ENCODE data around the gene OSBPL1A.

Gene OSBPL1A

DNA sequence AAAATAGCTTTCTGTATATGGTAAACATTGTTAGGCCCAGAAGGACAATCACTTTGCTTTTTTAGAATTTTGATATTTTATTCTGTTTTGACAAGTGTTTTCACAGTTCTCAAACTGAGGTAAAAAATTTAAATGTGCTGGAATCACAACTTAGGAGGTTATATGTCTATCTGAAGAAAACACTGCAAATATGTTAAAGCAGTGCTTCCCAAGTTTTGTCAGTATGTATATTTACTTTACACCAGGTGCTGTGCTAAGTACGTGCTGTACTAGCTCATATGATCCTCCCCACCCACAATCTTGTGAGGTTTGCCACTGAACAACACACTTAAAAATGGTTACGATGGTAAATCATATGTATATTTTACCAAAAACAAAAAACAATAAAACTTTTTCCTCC is 134.6 kb downstream of the OSBPL1A start:
- DNase-seq, result no peak

DNA sequence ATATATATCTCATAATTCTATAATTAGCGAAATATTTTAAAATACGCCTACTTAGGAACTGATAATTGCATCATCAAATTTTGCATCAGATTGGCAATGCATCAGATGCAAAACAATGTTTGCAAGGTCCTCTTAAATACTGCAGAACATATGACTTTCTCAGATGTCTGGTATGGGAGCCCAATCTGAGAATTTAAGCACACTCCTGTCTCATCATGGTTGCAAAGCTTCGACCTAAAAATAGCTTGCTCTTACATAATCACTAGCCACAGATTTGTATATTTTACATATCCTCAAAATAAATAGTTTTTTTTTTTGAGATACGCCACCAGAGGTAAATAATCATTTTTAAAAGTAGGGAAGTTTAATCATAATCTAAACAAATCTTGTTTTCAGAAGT is 135.5 kb downstream of the OSBPL1A start:
- DNase-seq, result no peak

DNA sequence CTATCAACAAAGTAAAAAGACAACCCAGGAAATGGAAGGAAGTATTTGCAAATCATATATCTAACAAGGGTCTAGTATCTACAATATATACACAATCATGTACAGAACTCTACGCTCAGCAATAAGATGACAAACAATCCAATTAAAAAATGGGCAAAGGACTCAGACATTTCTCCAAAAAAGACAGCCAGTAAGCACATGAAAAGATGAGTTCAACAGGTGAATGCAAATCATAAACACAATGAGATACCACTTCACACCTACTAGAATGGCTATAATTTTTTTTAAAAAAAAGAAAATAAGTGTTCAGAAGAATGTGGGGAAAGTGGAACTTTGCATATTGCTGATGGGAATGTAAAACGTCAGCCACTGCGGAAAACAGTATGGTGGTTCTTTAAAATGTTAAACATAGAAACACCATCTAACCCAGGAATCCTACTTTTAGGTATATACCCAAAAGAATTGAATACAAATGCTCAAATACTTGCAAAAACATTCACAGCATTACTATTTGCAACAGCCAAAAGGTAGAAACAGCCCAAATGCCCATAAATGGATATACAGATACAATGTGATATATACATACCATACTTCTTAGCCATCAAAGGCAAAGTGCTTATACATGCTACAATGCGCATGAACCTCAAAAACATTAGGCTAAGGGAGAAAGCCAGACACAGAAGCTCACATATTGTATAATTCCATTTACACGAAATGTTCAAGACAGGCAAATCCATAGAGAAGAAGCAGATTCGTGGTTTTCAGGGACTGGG is 137.6 kb downstream of the OSBPL1A start:
- DNase-seq, result no peak

DNA sequence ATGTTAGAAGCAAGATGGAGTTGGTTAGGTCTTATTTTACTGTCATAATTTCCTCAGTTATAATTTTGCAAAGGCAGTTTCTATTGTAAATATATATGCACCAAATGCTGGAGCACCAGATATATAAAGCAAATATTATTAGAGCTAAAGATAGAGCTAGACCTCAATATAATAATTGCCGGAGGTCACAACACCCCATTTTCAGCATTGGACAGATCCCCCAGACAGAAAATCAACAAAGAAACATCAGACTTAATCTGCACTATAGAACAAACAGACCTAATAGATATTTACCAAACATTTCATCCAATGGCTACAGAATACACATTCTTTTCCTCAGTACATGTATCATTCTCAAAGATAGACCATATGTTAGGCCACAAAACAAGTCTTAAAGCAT is 143.6 kb downstream of the OSBPL1A start:
- no peak for DNase-seq

DNA sequence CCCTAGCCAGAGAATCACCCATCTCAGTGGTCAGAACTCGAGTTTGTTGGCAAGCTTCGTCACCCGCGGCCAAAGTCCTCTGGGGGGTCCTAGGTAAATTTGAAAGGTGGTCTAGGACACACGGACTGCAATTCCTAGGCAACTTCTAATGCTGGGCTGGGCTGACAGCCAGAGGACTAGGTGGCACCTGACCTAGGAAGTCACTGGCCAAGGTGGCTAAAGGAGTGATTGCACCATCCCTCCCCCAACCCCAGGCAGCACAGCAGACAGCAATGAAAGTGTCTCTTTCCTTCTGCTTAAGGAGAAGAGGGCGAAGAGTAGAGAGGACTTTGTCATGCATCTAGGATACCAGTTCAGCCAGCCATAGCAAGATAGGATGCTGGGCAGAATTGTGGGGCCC is 147.9 kb downstream of the OSBPL1A start:
- no peak for DNase-seq

DNA sequence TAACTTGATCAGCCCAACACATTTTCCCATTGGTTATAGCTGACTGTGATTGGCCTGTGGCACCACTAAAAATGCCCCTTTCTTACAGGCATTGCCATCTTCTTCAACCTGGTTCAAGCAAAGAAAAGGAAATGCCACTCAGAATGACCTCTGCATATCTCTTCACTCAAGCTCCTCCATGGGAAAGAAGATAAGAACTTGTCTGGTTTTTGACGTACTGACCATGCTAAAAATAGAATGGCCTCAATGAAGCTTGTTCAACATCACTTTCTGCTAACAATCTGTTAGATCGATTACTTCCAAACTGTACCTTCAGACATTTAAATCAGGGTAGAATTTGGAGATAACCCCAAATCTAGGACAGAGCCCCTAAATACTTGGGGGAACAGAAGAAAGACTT is 149.3 kb downstream of the OSBPL1A start:
- no peak for DNase-seq

DNA sequence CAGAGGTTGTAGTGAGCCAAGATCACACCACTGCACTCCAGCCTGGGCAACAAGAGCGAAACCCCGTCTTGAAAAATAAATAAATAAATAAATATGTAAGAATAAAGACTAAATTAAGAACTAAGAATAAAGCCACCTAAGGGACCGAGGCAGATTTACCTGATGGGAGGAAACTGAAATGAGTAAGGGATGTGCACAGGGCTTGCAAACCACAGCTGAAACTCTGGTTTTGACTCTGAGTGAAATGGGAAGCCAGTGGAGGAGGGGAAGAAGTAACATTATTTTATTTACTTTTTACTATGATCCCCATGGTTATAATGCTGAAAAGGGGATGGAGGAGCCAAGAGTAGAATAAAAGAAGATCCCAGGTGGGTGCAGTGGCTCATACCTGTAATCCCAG is 151.5 kb downstream of the OSBPL1A start:
- DNase-seq, result no peak

DNA sequence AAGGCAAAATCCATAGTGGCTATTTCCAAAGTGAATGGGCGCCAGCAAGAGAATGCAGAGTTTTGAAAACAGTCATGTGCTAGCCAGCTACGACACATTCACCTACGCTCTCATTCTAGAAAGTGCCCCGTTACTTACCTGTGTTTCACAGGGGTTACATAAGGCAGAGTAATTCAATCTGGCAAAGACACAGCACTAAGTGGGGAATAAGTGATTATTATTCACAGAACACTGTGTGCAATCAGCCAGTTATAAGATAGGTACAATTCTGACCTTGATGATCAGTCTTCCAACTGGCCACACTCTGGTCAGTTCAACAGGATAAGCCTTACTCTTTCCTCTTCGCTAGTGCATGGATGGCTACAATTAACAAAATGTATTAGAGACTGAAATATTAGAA is 152.9 kb downstream of the OSBPL1A start:
- no peak for DNase-seq

DNA sequence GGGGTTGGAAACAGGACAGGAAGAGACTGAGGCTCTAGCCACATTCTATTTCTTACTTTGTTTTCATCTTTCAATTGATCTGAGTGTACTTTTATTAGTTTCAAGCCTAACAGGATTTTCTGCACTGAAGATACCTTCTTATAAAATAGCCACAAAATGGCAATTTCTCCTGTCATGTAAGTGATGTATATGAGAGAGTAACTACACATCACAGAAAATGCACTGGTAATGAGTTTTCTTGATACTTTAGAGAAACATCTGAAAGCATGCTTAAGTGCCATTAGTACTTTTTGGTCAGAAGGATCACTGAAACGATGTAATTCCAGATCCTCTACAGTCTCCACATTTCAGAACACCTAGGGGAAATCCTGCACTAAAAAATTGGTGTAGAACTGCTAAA is 153.9 kb downstream of the OSBPL1A start:
- DNase-seq, result no peak

DNA sequence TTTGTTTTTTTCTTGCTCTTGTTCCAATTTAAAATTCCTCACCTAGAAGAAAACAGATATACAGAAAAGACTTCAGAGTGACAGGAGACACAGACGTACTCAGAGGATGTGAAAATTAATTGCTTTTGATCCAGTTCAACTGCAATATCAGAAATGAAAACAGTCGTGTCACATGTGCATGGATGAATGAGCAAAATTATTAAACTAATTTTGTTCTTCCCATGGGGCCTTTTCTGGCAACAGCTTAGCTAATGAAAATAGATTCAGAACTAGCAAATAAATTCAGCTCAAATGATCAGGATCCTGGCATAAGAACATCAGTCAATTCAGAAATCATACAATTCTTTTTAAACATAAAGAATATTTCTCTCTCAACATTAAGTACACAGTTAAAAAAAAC is 158.3 kb downstream of the OSBPL1A start:
- no peak for DNase-seq

DNA sequence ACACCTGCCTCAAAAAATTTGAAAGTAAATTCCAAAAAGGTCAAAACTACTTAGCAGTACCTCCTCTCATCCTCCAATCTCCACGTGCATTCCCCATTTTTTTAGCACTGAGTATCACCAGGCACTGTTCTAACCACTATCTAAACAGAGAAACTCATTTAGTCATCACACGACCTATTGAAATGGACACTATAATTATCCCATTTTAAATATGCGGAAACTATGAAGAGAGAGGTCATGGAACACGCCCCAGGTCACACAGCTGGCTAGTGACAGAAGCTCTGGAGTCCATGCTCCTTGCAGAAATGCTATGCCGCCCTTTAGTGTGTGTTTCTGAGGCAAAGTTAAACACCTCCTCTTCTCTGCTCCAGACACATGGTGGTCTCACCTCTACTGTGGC is 159.2 kb downstream of the OSBPL1A start:
- DNase-seq, result no peak

DNA sequence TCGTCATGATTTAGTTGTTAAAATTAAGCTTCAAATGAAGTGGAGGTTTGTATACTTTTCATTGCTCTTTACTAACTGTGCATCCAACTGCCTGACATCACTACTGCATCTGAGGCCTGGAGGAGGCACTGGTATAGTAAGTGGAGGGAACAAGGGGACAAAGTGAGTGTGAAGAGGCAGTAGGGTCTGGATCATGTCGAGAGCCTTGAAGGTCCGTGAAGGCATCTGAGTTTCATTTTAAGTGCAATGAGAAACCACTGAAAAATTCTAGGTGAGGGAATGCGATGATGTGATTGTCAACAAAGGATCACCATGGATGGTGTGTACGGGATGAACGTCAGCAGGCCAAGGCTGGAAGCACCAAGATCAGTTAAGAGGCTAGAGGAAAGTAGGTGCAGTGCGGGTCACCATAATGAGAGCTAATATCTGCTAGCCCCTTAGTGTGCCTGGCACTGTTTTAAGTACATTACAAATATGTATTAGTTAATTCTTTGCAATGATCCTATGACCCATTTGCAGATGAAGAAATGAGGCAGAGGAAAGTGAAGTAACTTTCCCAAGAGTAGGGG is 162.7 kb downstream of the OSBPL1A start:
- no peak for DNase-seq

DNA sequence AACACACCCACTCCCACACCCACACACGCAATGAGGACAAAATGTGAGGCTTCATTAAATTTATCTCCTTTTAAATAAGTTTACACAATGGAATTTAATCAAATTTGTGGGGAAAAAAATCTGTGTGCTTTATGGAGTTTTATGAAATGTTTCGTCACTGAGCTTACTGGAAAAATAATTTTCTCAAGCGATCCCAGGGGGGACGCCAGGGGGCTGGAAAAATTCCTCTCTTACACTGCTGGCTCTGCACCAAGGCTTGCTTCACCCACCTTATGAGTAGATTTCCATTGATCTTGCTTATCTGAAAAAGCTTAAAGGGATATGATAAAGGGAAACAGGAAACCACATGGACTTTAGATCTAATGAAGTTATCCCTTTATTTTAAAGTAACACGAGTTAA is 163.3 kb downstream of the OSBPL1A start:
- DNase-seq, result no peak

DNA sequence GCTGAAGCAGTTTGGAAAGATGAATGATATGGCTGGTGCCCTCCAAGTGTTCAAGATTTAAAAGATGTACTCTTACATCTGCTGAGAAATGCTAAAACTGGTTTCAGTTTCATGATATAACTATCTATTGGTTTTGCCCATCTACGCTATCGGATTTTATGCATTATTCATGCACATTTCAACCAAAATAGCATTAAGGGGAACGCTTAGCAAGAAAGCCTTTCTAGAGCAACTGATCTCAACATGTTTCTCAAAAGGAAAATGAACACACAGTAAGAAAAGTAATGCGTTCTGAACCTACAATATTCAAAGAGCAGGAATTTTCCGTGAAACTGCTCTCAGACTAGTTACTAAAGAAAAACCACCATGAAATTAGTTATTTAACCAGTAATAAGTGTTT is 164.8 kb downstream of the OSBPL1A start:
- DNase-seq, result no peak

DNA sequence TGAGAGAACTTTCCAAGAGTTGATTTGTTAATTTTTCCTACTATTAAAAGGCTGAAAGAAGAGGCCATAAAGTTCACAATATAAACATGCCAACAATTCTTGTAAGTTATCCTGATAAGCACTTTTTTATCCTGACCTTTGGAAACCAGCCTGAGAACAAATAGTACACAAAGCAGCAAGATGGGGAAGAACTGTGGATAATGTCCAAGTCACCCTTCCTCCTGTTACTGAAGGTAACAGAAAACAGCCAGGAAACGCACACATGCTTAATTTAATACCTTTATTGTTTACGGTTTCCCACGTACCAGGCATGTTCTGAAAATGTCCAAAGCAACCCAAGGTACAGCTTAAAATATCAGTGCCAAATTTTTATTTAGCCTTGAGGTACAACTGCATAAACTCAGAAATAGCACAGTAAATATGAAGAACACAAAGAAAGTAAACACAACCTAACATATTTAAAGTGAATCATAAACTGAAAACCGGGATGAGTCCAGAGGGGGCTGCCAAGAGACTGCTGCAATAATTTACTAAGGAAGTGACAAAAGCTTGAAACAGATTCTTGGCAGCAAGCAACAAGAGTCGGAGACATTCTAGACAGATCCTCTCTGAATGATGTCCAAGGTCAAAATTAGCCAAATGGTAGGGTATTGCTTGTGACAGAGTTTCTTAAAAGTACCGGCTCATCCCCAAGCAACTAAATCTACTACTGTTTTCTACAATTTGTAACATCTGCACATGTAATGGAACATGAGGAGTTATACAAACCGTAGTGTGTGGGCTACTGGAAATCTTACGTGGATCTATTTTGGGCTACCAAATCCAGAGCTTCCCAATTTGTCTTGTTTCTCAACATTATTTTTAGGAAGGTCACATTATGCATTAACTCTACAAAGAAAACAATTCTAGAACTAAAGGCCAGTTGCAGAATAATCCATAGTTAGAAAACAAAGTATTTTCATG is 165.6 kb downstream of the OSBPL1A start:
- DNase-seq, result no peak

DNA sequence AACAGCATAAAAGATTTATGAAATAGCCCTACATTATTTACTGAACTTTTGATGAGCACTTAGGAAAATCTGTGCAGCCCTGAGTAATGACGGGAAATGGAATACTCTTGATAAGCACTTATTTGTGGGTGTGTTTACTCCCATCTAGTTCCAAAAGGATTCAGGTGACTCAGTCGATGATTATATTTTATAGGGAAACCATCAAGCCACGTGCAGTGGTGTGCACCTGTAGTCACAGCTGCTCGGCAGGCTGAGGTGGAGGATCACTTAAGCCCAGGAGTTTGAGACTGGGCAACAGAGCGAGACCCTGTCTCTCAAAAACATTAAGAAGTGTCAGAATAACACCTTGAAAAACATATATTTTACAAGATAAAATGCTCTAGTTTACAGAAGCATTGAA is 166.9 kb downstream of the OSBPL1A start:
- no peak for DNase-seq

DNA sequence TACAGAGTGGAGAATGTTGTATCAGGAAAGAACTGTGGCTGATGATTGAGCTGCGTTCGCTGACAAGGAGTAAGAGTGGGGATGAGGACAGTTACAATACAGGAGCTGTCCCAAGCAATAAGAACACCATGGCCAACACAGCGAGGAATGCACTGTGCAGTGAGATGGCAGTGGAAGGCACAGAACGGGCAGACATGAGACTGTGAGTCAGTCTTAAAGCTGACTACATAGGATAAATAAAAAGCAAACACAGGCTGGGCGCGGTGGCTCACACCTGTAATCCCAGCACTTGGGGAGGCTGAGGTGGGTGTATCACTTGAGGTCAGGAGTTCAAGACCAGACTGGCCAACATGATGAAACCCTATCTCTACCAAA is 169.0 kb downstream of the OSBPL1A start:
- DNase-seq, result no peak

DNA sequence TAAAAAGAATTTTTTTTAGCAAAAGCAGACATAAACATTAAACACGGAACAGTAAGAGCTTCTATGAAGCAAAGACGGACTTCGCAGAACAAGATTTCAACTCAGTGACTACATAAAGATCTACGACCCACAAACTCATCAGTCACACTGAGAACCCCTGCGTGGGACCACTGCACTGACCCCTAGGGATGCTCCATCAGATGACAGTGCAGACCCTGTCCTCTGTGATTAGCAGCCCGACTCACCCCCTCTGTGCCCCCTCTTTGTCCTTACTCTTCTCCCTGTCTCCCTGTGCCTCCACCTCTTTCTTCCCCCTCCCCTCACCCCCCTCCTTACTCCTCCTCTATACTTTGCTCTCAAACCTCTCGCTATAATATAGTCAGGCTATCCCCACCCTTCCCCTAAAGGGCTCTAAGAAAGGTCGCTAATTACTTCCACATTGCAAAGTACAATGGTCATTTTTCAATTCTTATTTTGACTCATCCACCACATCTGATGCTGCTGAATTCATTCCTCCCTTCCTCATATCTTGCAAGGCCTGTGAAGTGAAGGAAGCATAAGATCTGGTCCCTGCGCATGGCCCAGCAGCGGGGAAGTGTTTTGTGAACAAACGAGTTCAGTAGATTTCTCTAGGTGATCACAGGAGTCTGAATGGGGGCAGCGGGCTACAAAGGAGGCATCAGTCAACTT is 169.5 kb downstream of the OSBPL1A start:
- no peak for DNase-seq

DNA sequence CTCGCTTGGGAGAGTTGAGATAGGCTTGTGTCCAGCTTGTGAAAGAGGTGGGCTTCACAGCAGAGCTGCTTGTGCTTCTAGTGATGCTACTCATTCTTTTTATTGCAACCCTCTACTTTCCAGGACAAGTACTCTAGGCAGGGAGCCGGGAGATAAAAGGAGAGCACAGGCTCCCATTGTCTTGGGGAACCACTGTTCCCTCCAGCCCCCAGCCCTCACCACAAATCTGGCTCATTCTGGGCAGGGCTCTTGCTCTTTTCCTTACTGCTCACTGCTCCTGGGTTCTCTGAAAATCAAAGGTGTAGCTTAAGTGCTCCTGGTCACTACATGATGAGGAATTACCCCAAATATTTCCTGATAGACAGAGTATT is 177.3 kb downstream of the OSBPL1A start:
- no peak for DNase-seq

DNA sequence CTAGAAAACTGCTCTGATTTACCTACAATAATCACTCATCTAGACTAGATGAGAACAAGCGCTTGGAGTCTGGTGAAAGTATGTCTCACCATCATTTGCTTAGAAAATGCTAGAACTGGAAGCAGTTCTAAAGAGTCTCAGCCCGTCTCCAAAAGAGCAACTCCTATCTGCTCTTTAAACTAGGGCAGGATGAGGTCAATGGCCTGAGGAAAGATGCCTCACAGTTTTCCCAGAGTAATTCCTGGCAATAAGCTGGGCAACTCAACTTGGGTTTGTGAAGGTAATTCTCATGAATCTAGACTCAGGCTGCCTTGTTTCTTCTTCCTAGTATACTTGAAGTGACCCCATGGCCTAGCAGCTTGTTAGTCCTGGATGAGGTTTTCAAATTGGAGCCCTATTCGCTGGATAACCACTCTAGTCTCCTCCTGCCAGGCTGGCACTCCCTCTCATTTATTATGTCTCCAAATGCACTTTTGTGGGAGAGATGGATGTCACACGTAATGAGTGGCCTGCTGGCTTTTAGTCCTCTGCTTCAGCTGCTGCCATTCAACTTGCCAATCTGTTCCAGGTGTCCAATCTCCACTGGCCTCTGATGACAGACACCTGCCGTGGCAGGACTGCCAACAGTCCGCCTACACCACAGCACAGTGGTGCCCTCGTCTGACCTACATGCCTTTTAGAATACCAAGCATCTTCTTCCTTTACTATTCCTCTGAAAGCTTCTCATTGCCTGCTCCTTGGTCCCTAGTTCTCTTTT is 177.9 kb downstream of the OSBPL1A start:
- DNase-seq, result no peak

DNA sequence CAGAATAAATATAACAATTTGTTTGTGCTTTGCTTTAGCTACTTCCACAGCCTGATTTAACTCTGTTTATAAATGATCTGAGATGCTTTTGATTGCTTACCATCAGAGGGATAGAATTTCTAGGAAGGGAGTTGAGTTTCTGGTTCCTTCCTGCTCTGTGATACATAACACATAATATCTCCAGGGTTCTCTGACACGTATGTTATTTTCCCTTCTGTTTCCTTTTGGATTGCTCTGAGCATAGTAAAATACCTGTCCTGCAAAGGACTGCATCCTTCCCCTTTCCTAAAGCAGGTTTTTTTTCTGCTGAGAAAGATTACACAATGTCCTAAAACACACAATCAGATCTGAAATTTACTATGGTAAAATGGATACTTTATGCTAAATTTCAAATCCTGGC is 182.7 kb downstream of the OSBPL1A start:
- DNase-seq, result no peak

DNA sequence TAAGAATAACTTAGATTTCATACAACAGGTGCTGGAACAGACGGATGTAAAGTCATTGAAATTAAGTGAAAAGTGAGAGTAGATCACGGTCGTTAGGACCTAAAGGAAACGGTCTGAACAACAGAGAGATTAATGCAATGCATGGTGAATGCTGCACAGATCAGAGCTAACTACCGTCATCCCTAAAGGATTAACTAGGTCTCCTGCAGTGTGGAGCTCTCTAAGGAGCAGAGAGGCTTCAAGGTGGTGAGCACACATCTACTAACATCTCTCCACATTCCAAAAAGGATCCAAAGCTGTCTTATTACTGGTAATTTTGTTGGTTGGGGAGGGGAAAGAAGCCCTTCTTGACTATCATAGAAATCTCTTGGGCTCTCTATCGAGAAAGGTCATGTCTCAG is 183.5 kb downstream of the OSBPL1A start:
- no peak for DNase-seq

DNA sequence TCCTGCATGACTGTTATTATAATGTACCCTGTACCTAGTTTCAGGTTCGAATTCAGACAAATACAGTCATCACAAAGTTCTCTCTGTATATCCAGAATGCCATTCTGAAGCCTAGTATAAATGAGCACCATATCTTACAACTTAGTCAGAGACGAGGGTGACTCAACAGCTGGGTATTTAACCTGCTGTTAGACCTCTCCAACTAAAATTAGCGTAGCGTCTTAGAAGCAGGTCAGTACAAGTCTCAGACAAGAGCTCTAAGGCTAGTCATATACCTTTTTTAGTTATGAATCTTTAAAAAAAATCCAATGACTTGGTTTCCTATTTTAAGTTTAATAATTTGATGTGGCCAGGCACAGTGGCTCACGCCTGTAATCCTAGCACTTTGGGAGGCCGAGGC is 184.7 kb downstream of the OSBPL1A start:
- DNase-seq, result no peak
